Neutrophil (primary cell): Measurements from ENCODE around the gene CTNS.

ENCODE experiments used
- H3K27ac ChIP-seq: fragments of 200-600 bp; sonication (generic); 2 replicates; pipeline ENCODE4 v1.5.1; 2016; ENCODE audit warnings: mild to moderate bottlenecking, moderate library complexity
- H3K27me3 ChIP-seq: fragments of 200-600 bp; sonication (generic); 2 replicates; pipeline ENCODE4 v1.6.0; 2016; ENCODE audit warnings: mild to moderate bottlenecking
- H3K36me3 ChIP-seq: fragments of 200-600 bp; sonication (generic); 2 replicates; pipeline ENCODE4 v1.5.1; 2017
- H3K4me1 ChIP-seq, 2 experiments: fragments of 200-600 bp in 1 of 2; sonication (generic) in 1 of 2; 1 replicate in 1 of 2; 2 replicates in 1 of 2; pipeline versions ENCODE4 v1.5.1 to v1.6.1; 2013 to 2016; ENCODE audit warnings: low read depth in 1 of 2, low read length in 1 of 2, mild to moderate bottlenecking in 1 of 2, moderate library complexity in 1 of 2; ENCODE audit not compliant: control insufficient read depth in 1 of 2, insufficient read depth in 1 of 2
- H3K4me3 ChIP-seq, 2 experiments: fragments of 200-600 bp in 1 of 2; sonication (generic) in 1 of 2; 1 replicate in 1 of 2; 2 replicates in 1 of 2; pipeline ENCODE4 v1.5.1; 2013 to 2016; ENCODE audit warnings: low read depth in 1 of 2, low read length in 1 of 2, mild to moderate bottlenecking in 1 of 2, moderate library complexity in 1 of 2
- H3K9me3 ChIP-seq: fragments of 200-600 bp; sonication (generic); 2 replicates; pipeline ENCODE4 v1.5.1; 2016
- CTCF ChIP-seq: fragments of 200-600 bp; sonication (generic); IDR thresholded peaks from 2 replicates; pipeline ENCODE4 v1.5.1; 2016; ENCODE audit warnings: antibody characterized with exemption

Gene CTNS

GRCh38 chr17:3636908-3637373 is 381 bp downstream of the CTNS start:
- Histone ChIP-seq H3K4me1 (peaks cover 35 to 41% of the 10 kb centered on the region in 2 experiments), H3K4me3 (peak overlapping the region; percentile 89 to 94), H3K27me3 (no peaks in the 10 kb centered on the region), H3K36me3 (peaks cover 3% of the 10 kb centered on the region), H3K27ac (peak overlapping the region; percentile 90), H3K9me3 (no peaks in the 10 kb centered on the region)
- no peak for TF ChIP-seq CTCF

GRCh38 chr17:3639981-3640596 is 3.5 kb downstream of the CTNS start:
- TF ChIP-seq CTCF = no peak
- Histone ChIP-seq H3K36me3 (no peaks in the 10 kb centered on the region), H3K4me1 (peaks cover 30 to 38% of the 10 kb centered on the region in 2 experiments), H3K9me3 (no peaks in the 10 kb centered on the region), H3K27ac (peak overlapping the region; percentile 33), H3K27me3 (no peaks in the 10 kb centered on the region), H3K4me3 (no peak overlapping the region)

GRCh38 chr17:3641014-3641413 is 4.5 kb downstream of the CTNS start:
- Histone ChIP-seq H3K9me3 (no peaks in the 10 kb centered on the region), H3K4me3 (no peak overlapping the region), H3K27ac (no peak overlapping the region), H3K36me3 (no peaks in the 10 kb centered on the region), H3K4me1 (peaks cover 21 to 32% of the 10 kb centered on the region in 2 experiments), H3K27me3 (no peaks in the 10 kb centered on the region)
- TF ChIP-seq CTCF = no peak

GRCh38 chr17:3641717-3642486 is 5.3 kb downstream of the CTNS start:
- Histone ChIP-seq H3K27ac (no peak overlapping the region), H3K4me3 (no peak overlapping the region), H3K36me3 (no peaks in the 10 kb centered on the region), H3K9me3 (no peaks in the 10 kb centered on the region), H3K27me3 (no peaks in the 10 kb centered on the region), H3K4me1 (peaks cover 17 to 30% of the 10 kb centered on the region in 2 experiments)
- no peak for TF ChIP-seq CTCF

- TF ChIP-seq CTCF = no peak
- H3K4me3 ChIP-seq = no peak overlapping the region
Observed at GRCh38 chr17:3643889-3644349, 7.4 kb downstream of the CTNS start.

More at GRCh38 chr17:3643889-3644349, 7.4 kb downstream of the CTNS start:
- Histone ChIP-seq H3K4me1 (peaks cover 12 to 22% of the 10 kb centered on the region in 2 experiments), H3K27ac (no peak overlapping the region), H3K36me3 (peaks cover 5% of the 10 kb centered on the region), H3K9me3 (no peaks in the 10 kb centered on the region), H3K27me3 (no peaks in the 10 kb centered on the region)
